Measurements from ENCODE around the gene SERINC3.

Gene SERINC3

DNA sequence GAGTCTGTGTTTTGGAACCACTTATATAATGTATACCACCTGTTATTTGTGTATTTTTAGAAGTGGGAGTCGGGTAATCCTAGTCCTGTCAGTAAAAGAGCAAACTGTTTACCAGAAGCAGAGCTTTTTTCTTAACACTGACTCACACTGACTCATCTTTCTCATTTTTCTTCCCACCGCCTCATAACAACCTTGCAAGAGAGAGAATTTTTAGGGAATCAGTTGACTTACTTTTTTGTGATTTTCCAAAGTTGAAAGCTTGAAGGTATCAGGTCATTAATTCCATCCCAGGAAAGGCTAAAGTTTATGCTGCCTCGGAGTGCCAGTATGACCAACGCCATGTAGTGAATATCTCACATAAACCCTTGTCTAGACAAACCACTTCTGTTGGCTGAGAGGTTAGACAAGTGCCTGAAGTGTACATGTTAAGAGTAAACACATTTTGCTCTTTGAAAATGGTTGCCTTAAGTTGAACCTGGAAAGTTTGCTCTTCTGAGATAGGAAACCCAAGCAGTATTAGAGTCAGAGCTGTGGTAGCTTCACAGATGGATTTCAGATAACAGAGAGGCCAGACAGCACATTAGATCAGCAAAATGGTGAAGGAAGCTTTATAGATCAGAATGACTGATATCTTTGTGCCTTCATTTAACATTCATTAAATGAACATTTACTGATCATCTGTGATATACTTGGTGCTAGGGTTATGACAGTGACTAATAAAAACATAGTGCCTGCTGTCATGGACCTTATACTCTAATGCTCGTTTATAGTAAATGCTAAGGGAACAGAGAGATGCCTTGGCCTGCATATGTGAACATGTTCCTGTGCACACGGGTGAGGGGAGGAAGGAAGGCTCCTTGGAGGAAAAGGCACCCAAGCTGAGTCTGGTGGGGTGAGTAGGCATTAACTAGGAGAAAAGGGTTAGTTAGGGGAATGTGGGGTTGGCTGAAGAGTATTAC lies 31.4 kb upstream of the SERINC3 start:
- no peak for DNase-seq (ENCODE audit: low read depth in 1 of 2, low spot score in 1 of 2)
- TF ChIP-seq, protein P1, sequence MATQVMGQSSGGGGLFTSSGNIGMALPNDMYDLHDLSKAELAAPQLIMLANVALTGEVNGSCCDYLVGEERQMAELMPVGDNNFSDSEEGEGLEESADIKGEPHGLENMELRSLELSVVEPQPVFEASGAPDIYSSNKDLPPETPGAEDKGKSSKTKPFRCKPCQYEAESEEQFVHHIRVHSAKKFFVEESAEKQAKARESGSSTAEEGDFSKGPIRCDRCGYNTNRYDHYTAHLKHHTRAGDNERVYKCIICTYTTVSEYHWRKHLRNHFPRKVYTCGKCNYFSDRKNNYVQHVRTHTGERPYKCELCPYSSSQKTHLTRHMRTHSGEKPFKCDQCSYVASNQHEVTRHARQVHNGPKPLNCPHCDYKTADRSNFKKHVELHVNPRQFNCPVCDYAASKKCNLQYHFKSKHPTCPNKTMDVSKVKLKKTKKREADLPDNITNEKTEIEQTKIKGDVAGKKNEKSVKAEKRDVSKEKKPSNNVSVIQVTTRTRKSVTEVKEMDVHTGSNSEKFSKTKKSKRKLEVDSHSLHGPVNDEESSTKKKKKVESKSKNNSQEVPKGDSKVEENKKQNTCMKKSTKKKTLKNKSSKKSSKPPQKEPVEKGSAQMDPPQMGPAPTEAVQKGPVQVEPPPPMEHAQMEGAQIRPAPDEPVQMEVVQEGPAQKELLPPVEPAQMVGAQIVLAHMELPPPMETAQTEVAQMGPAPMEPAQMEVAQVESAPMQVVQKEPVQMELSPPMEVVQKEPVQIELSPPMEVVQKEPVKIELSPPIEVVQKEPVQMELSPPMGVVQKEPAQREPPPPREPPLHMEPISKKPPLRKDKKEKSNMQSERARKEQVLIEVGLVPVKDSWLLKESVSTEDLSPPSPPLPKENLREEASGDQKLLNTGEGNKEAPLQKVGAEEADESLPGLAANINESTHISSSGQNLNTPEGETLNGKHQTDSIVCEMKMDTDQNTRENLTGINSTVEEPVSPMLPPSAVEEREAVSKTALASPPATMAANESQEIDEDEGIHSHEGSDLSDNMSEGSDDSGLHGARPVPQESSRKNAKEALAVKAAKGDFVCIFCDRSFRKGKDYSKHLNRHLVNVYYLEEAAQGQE (IDR thresholded peaks at IDR 0.05; ENCODE audit: insufficient replicate concordance, low read depth): no peak
- TF ChIP-seq GABPA (IDR thresholded peaks at IDR 0.05; ENCODE audit: low read depth) (no peak), POLR2AphosphoS5 (IDR thresholded peaks at IDR 0.05; ENCODE audit: low read depth) (no peak), SPI1 (IDR thresholded peaks at IDR 0.05; ENCODE audit: borderline replicate concordance, low read depth) (no peak)
- TF ChIP-seq, protein P2, sequence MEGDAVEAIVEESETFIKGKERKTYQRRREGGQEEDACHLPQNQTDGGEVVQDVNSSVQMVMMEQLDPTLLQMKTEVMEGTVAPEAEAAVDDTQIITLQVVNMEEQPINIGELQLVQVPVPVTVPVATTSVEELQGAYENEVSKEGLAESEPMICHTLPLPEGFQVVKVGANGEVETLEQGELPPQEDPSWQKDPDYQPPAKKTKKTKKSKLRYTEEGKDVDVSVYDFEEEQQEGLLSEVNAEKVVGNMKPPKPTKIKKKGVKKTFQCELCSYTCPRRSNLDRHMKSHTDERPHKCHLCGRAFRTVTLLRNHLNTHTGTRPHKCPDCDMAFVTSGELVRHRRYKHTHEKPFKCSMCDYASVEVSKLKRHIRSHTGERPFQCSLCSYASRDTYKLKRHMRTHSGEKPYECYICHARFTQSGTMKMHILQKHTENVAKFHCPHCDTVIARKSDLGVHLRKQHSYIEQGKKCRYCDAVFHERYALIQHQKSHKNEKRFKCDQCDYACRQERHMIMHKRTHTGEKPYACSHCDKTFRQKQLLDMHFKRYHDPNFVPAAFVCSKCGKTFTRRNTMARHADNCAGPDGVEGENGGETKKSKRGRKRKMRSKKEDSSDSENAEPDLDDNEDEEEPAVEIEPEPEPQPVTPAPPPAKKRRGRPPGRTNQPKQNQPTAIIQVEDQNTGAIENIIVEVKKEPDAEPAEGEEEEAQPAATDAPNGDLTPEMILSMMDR (IDR thresholded peaks at IDR 0.05; ENCODE audit: insufficient read depth, low read length): no peak
- Histone ChIP-seq H3K27me3 (ENCODE audit: insufficient read depth, poor library complexity, severe bottlenecking) (no peaks in the 10 kb centered on the region), H3K27ac (replicated peaks) (no peak overlapping the region), H3K4me3 (replicated peaks; ENCODE audit: insufficient read depth, low read length) (no peak overlapping the region)

DNA sequence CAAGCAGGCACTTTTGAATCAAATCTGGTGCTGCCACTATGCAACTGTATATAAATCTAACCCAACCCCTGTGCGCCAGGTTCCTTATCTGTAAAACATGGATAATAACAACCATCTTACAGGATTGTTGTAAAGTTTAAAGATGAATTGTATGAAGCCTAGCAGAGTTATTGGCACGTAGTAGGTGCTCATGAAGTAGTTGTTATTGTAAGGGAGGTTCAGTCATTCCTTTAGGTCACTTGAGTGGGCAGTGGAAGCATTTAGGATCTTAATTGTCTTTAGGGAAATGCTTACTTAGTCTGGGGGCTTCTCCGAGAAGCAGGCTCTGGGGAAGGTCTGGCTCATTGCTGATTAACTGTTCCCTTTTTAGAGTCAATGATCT lies 30.7 kb upstream of the SERINC3 start:
- H3K27ac ChIP-seq (replicated peaks): no peak overlapping the region
- H3K27me3 ChIP-seq (ENCODE audit: insufficient read depth, poor library complexity, severe bottlenecking): no peaks in the 10 kb centered on the region
- DNase-seq (ENCODE audit: low read depth in 1 of 2, low spot score in 1 of 2): no peak
- no peak overlapping the region for H3K4me3 ChIP-seq (replicated peaks; ENCODE audit: insufficient read depth, low read length)
- TF ChIP-seq, protein P2 (IDR thresholded peaks at IDR 0.05; ENCODE audit: insufficient read depth, low read length): no peak
- TF ChIP-seq SPI1 (IDR thresholded peaks at IDR 0.05; ENCODE audit: borderline replicate concordance, low read depth): no peak
- no peak for TF ChIP-seq POLR2AphosphoS5 (IDR thresholded peaks at IDR 0.05; ENCODE audit: low read depth)
- TF ChIP-seq GABPA (IDR thresholded peaks at IDR 0.05; ENCODE audit: low read depth): no peak
- TF ChIP-seq, protein P1 (IDR thresholded peaks at IDR 0.05; ENCODE audit: insufficient replicate concordance, low read depth): no peak

- DNase-seq (ENCODE audit: low read depth in 1 of 2, low spot score in 1 of 2): no peak
- TF ChIP-seq, protein P2 (IDR thresholded peaks at IDR 0.05; ENCODE audit: insufficient read depth, low read length): no peak
- TF ChIP-seq POLR2AphosphoS5 (IDR thresholded peaks at IDR 0.05; ENCODE audit: low read depth) (no peak), GABPA (IDR thresholded peaks at IDR 0.05; ENCODE audit: low read depth) (no peak), SPI1 (IDR thresholded peaks at IDR 0.05; ENCODE audit: borderline replicate concordance, low read depth) (no peak)
- TF ChIP-seq, protein P1 (IDR thresholded peaks at IDR 0.05; ENCODE audit: insufficient replicate concordance, low read depth): no peak
- H3K27ac ChIP-seq (replicated peaks): no peak overlapping the region
- no peak overlapping the region for H3K4me3 ChIP-seq (replicated peaks; ENCODE audit: insufficient read depth, low read length)
- no peaks in the 10 kb centered on the region for H3K27me3 ChIP-seq (ENCODE audit: insufficient read depth, poor library complexity, severe bottlenecking)
These were observed 30.2 kb upstream of the SERINC3 start for GRCh38 chr20:44552050-44552449.
